Right lobe of liver (tissue), 6 donors: ENCODE results near the gene PRDM16. TPM values are rescaled to one million over a fixed set of nuclear protein-coding genes. Genes with fewer than 3 reads are reported as not detected.
"Not testable (repeated sequence)": the region's sequence is repeated elsewhere in the genome, so short reads cannot be mapped to it uniquely, and the experiment has no call there.

Experiments
- ATAC-seq, 4 donors: fragments of 200-7000 bp; cut with Tn5 transposase; one replicate each; pipeline ENCODE4 v1.9.1; 2020; ENCODE audit warnings: mild to moderate bottlenecking in 4 of 4, moderate library complexity in 4 of 4
- DNase-seq, 3 donors: peaks; one replicate each; pipeline ENCODE4 v3.0.0-alpha.2; 2020
- H3K27ac ChIP-seq, 3 donors: fragments of 200-600 bp; one replicate each; pipeline ENCODE4 v1.8.0; 2022
- H3K27me3 ChIP-seq, 2 donors: fragments of 200-600 bp; one replicate each; pipeline ENCODE4 v1.8.0; 2022
- H3K36me3 ChIP-seq, 4 donors: fragments of 200-600 bp; sonication (generic) in 1 of 4; one replicate each; pipeline versions ENCODE4 v1.5.1 to v1.8.0; 2017 to 2022; ENCODE audit warnings: control low read depth in 1 of 4
- H3K4me1 ChIP-seq, 4 donors: fragments of 200-600 bp; sonication (generic) in 1 of 4; one replicate each; pipeline versions ENCODE4 v1.5.1 to v1.8.0; 2017 to 2022; ENCODE audit warnings: control low read depth in 1 of 4
- H3K4me3 ChIP-seq, 3 donors: fragments of 200-600 bp; one replicate each; pipeline ENCODE4 v1.8.0; 2022
- H3K9me3 ChIP-seq, 4 donors: fragments of 200-600 bp; sonication (generic) in 1 of 4; one replicate each; pipeline versions ENCODE4 v1.5.1 to v1.8.0; 2017 to 2022; ENCODE audit warnings: control low read depth in 1 of 4
- POLR2A ChIP-seq: fragments of 450-650 bp; IDR thresholded peaks from one replicate; pipeline ENCODE4 v1.6.1; 2017; ENCODE audit warnings: antibody characterized with exemption, mild to moderate bottlenecking
- whole genome bisulfite sequencing: methylation state at CpG from one replicate; pipeline ENCODE4 v1.1.6; 2018; ENCODE audit warnings: low coverage, low lambda C conversion rate; ENCODE audit not compliant: insufficient coverage; ENCODE audit errors: missing lambda C conversion rate; 5-methylcytosine and 5-hydroxymethylcytosine counted together
- intact Hi-C, 2 donors: fragments of 100-400 bp; cut with DNase I; formaldehyde crosslinking; loops; one replicate each; pipeline versions ENCODE4 v1.11.2 to v1.14.1; 2022
- total RNA-seq, 6 experiments: library from RNA; depleted of rRNA in 2 of 6; stranded (reverse); fragments of >200 nt in 2 of 6; fragmentation: NEBNext Ultra II Directional in 3 of 6; extraction: Animal tissue kit (Norgen Biotek cat#: 25700) in 3 of 6; gene quantifications; one replicate each; pipeline versions ENCODE4 v1.1.0 to v1.2.4, GENCODE V29; 2016 to 2023
- TF ChIP-seq, protein P1 (sequence below), 4 donors: fragments of 200-600 bp in 3 of 4; fragments of 450-650 bp in 1 of 4; IDR thresholded peaks; one replicate each; pipeline versions ENCODE4 v1.5.1 to v1.8.0; 2016 to 2022; ENCODE audit warnings: antibody characterized with exemption in 4 of 4, mild to moderate bottlenecking in 2 of 4
- donor health status: DM: no; HTN: yes; CAD: no.
- donor health status: DM: no; HTN: no; CAD: no.
- donor health status: DM: no; HTN: no; CAD: no.
- donor health status: DM: no; HTN: yes; CAD: no.
- donor health status: DM: no; HTN: yes; CAD: no.

Gene PRDM16
- total RNA-seq, 6 experiments from 2014 or later = 0.06 to 0.75 (median 0.28) TPM

DNA sequence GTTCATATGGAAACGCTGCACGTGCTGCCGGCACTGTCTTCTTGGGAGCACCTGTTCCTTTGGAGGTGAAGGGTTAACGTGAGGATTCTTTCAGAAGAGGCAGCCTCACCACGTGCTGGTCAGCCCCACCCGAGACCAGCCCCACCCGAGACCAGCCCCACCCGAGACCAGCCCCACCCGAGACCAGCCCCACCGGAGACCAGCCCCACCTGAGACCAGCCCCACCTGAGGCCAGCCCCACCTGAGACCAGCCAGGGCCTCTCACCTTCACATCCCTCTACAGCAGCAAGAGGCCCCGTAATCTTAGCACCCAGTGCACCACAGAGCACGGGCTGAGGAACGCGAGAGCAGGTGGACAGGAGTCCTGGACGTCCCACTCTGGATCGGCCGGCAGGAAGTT lies 18.0 kb downstream of the PRDM16 start:
- intact Hi-C loops = no loop called here
- no peak for ATAC-seq
- DNase-seq = no peak

DNA sequence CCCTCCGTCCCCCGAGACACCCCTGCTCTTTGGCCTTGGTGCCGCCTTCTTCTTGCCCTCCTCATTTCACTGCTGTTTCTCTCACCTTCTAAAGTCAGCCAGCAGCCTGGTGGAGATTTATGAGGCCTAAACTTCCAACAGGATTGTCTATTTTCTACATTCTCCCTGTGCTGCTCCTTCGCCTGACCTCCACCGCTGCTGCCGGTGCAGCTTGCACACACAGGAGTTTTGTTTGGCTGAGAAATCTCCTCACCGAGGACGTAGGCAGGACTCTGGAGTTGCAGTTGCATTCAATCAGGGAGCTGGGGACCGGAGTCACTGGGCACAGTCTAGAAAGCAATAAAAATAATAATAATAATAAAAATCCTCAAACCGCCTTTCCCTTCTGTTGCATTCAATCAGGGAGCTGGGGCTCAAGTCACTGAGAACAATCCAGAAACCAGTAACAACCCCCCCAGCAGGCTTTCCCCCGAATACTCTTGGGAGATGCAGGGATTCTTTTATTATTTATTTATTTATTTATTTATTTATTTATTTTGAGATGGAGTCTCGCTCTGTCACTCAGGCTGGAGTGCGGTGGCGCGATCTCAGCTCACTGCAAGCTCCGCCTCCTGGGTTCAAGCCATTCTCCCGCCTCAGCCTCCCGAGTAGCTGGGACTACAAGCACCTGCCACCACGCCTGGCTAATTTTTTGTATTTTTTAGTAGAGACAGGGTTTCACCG lies 19.1 kb downstream of the PRDM16 start:
- 82% methylated on average over 19 of the region's 20 CpGs for WGBS
- H3K27me3 ChIP-seq, intact Hi-C loops, H3K36me3 ChIP-seq, ATAC-seq, H3K9me3 ChIP-seq, H3K4me1 ChIP-seq, DNase-seq, H3K4me3 ChIP-seq, H3K27ac ChIP-seq: not testable (repeated sequence)

More for the DNA sequence above, 18.0 kb downstream of the PRDM16 start:
- H3K36me3 ChIP-seq = no peaks in the 10 kb centered on the region
- WGBS = 65% methylated on average over 7 of the region's 17 CpGs
- no peaks in the 10 kb centered on the region for H3K9me3 ChIP-seq
- H3K27ac ChIP-seq = no peak overlapping the region
- H3K27me3 ChIP-seq = no peaks in the 10 kb centered on the region
- no peak for TF ChIP-seq POLR2A
- TF ChIP-seq, protein P1, sequence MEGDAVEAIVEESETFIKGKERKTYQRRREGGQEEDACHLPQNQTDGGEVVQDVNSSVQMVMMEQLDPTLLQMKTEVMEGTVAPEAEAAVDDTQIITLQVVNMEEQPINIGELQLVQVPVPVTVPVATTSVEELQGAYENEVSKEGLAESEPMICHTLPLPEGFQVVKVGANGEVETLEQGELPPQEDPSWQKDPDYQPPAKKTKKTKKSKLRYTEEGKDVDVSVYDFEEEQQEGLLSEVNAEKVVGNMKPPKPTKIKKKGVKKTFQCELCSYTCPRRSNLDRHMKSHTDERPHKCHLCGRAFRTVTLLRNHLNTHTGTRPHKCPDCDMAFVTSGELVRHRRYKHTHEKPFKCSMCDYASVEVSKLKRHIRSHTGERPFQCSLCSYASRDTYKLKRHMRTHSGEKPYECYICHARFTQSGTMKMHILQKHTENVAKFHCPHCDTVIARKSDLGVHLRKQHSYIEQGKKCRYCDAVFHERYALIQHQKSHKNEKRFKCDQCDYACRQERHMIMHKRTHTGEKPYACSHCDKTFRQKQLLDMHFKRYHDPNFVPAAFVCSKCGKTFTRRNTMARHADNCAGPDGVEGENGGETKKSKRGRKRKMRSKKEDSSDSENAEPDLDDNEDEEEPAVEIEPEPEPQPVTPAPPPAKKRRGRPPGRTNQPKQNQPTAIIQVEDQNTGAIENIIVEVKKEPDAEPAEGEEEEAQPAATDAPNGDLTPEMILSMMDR (IDR thresholded peaks at IDR 0.05) = no peak
- no peak overlapping the region for H3K4me3 ChIP-seq
- H3K4me1 ChIP-seq = no peaks in the 10 kb centered on the region

DNA sequence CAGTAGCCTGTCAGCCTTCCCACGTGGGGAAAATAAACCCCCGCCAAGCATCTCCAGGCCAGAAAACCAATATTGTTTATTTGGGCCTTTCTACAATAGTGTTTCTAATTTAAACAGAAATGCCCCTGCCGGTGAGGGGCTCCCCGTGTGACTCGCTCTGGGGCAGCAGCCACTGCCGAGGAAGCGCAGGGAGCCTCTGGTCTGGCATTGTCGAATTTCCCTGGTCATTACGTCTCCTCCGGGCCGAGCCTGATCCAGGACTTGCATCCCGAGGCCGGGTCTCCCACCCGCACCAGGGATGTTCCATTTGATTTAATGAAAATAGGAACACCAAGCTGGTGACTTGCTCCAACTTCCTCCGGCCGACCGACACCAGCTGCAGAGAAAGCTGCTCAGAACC lies 20.5 kb downstream of the PRDM16 start:
- ATAC-seq = no peak
- Histone ChIP-seq H3K36me3 (no peaks in the 10 kb centered on the region), H3K4me3 (no peak overlapping the region), H3K27ac (no peak overlapping the region), H3K4me1 (no peaks in the 10 kb centered on the region), H3K9me3 (no peaks in the 10 kb centered on the region), H3K27me3 (no peaks in the 10 kb centered on the region)
- TF ChIP-seq, protein P1 (IDR thresholded peaks at IDR 0.05) = no peak
- TF ChIP-seq POLR2A = no peak
- intact Hi-C loops = no loop called here
- 48% methylated on average over 6 of the region's 17 CpGs for WGBS
- no peak for DNase-seq

DNA sequence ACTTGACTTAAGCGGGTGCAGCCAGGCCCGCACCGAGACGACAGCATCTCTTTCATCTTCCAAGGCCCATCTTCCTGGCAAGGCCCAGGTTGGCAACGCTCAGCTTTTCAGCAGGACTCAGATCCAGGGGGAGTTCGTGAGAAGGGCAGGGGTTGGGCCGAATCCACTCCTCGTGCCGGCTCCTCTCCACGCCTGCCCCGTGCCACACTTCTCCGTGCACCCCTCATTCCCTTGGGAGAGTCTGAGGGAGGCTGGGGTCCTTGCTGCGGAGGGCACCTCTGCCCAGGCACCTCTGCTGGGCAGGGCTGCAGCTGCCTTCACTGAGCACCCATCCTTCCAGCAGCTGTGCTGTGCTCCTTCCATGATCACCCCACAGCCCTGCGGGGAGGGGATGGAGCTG lies 22.3 kb downstream of the PRDM16 start:
- WGBS = 85% methylated on average over 9 of the region's 14 CpGs
- no peak for DNase-seq
- Histone ChIP-seq H3K9me3 (no peaks in the 10 kb centered on the region), H3K4me3 (no peak overlapping the region), H3K27ac (no peak overlapping the region), H3K4me1 (no peaks in the 10 kb centered on the region), H3K27me3 (no peaks in the 10 kb centered on the region), H3K36me3 (no peaks in the 10 kb centered on the region)
- intact Hi-C loops = no loop called here
- no peak for ATAC-seq
- no peak for TF ChIP-seq POLR2A
- TF ChIP-seq, protein P1 (IDR thresholded peaks at IDR 0.05) = no peak

DNA sequence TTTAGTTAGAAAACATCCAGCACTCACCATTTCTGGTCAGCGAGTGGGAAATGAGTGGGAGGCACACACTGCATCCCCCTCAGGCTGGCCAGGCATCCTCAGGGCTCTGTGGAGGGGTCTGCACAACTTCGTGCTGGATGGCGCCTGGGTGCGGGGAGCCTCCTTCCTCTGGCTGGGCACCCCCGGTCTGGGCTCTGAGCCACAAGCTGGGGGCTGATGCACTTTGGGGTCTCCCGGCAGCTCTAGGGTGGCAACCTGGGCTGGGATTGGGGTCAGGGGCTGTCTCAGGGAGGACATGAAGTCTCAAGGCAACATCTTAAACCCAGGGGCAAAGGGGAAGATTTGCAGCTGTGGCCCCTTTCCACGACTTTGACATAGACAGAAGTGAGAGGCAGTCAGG lies 23.5 kb downstream of the PRDM16 start:
- WGBS = 17% methylated on average over 1 of the region's 7 CpGs
- Histone ChIP-seq H3K4me1 (no peaks in the 10 kb centered on the region), H3K27me3 (no peaks in the 10 kb centered on the region), H3K27ac (no peak overlapping the region), H3K9me3 (no peaks in the 10 kb centered on the region), H3K4me3 (no peak overlapping the region), H3K36me3 (no peaks in the 10 kb centered on the region)
- DNase-seq (no peak), ATAC-seq (no peak)
- no peak for TF ChIP-seq POLR2A
- TF ChIP-seq, protein P1 (IDR thresholded peaks at IDR 0.05) = no peak
- intact Hi-C loops = no loop called here
